B cell (primary cell): ENCODE measurements around the gene STK40. TPM values are rescaled to one million over a fixed set of nuclear protein-coding genes. Genes with fewer than 3 reads are reported as not detected.

ENCODE experiments used
- ATAC-seq: fragments of 200-7000 bp; cut with Tn5 transposase; one replicate; pipeline ENCODE4 v1.10.0; 2021; ENCODE audit warnings: low read depth, mild to moderate bottlenecking, moderate number of reproducible peaks, moderate library complexity
- CTCF ChIA-PET: fragments of 350-600 bp; sonication (Branson Sonifier 250); formaldehyde crosslinking; loops from one replicate; lab custom pipeline; 2021; ENCODE audit warnings: antibody characterized with exemption, inconsistent platforms; lab: Charles Lee
- POLR2A ChIA-PET: fragments of 350-600 bp; sonication (Branson Sonifier 250); formaldehyde crosslinking; loops from one replicate; lab custom pipeline; 2021; ENCODE audit warnings: antibody characterized with exemption; lab: Charles Lee
- DNase-seq: peaks from one replicate; pipeline ENCODE4 v3.0.0; 2013
- H2AFZ ChIP-seq: 2 replicates; pipeline ENCODE4 v1.6.1; 2012; ENCODE audit warnings: mild to moderate bottlenecking, low read depth, low read length; ENCODE audit not compliant: insufficient read depth, poor library complexity, severe bottlenecking
- H3K27ac ChIP-seq, 2 donors: 1 replicate in 1 of 2; 2 replicates in 1 of 2; pipeline ENCODE4 v1.5.1; 2012 to 2013; ENCODE audit warnings: low read length in 2 of 2, mild to moderate bottlenecking in 2 of 2, moderate library complexity in 1 of 2
- H3K27me3 ChIP-seq, 4 experiments: fragments of 200-600 bp in 1 of 4; sonication (generic) in 1 of 4; replicated peaks in 1 of 4; 1 replicate in 2 of 4; 2 replicates in 2 of 4; pipeline versions ENCODE4 v1.6.1 to v1.7.0; 2013 to 2016; ENCODE audit warnings: low read length in 3 of 4, mild to moderate bottlenecking in 2 of 4, mixed read lengths in 1 of 4, moderate library complexity in 1 of 4; ENCODE audit not compliant: insufficient read depth in 4 of 4, control insufficient read depth in 3 of 4; ENCODE audit errors: control extremely low read depth in 1 of 4
- H3K36me3 ChIP-seq, 2 experiments: replicated peaks in 1 of 2; 1 replicate in 1 of 2; 2 replicates in 1 of 2; pipeline versions ENCODE4 v1.6.1 to v1.7.1; 2013; ENCODE audit warnings: low read length in 1 of 2; ENCODE audit not compliant: insufficient read depth in 2 of 2, control insufficient read depth in 1 of 2; ENCODE audit errors: control extremely low read depth in 1 of 2, extremely low read depth in 1 of 2
- H3K4me1 ChIP-seq, 2 donors: fragments of 200-600 bp in 1 of 2; sonication (generic) in 1 of 2; 1 replicate in 1 of 2; 2 replicates in 1 of 2; pipeline versions ENCODE4 v1.5.1 to v1.6.1; 2013 to 2017; ENCODE audit warnings: low read length in 2 of 2; ENCODE audit not compliant: control insufficient read depth in 2 of 2, insufficient read depth in 2 of 2
- H3K4me2 ChIP-seq: replicated peaks from 2 replicates; pipeline ENCODE3; 2012; ENCODE audit warnings: mild to moderate bottlenecking, low read depth, low read length; ENCODE audit not compliant: poor library complexity, severe bottlenecking
- H3K4me3 ChIP-seq, 5 experiments: fragments of 200-600 bp in 1 of 5; sonication (generic) in 1 of 5; 1 replicate in 3 of 5; 2 replicates in 2 of 5; pipeline versions ENCODE4 v1.5.1 to v1.7.0; 2011 to 2016; ENCODE audit warnings: low read length in 4 of 5, mild to moderate bottlenecking in 4 of 5, low read depth in 2 of 5, control low read depth in 1 of 5, moderate library complexity in 1 of 5; ENCODE audit not compliant: insufficient read depth in 1 of 5; ENCODE audit errors: control extremely low read depth in 1 of 5, extremely low read depth in 1 of 5
- H3K79me2 ChIP-seq: fragments of 200-600 bp; sonication (generic); one replicate; pipeline ENCODE4 v1.6.0; 2016; ENCODE audit warnings: low read length; ENCODE audit not compliant: control insufficient read depth, insufficient read depth
- H3K9ac ChIP-seq: fragments of 200-600 bp; sonication (generic); 2 replicates; pipeline ENCODE4 v1.6.1; 2017; ENCODE audit warnings: mild to moderate bottlenecking, low read length, moderate library complexity
- H3K9me3 ChIP-seq, 3 donors: one replicate each; pipeline versions ENCODE4 v1.6.1 to v1.7.1; 2013; ENCODE audit warnings: low read length in 2 of 3; ENCODE audit not compliant: control insufficient read depth in 2 of 3, insufficient read depth in 1 of 3; ENCODE audit errors: control extremely low read depth in 1 of 3
- H4K20me1 ChIP-seq: 2 replicates; pipeline ENCODE4 v1.6.0; 2012; ENCODE audit warnings: mild to moderate bottlenecking, low read length; ENCODE audit not compliant: insufficient read depth, control insufficient read depth, poor library complexity, severe bottlenecking
- H3K27ac Mint-ChIP-seq: one replicate; pipeline ENCODE4 v1.8.0; 2021; ENCODE audit warnings: mixed read lengths
- H3K27me3 Mint-ChIP-seq: one replicate; pipeline ENCODE4 v1.8.0; 2021; ENCODE audit warnings: mixed read lengths
- H3K4me1 Mint-ChIP-seq: one replicate; pipeline ENCODE4 v1.8.0; 2021; ENCODE audit warnings: mixed read lengths
- H3K4me3 Mint-ChIP-seq: one replicate; pipeline ENCODE4 v1.8.0; 2021; ENCODE audit warnings: mixed read lengths
- H3K9me3 Mint-ChIP-seq: one replicate; pipeline ENCODE4 v1.8.0; 2022; ENCODE audit warnings: mixed read lengths; ENCODE audit not compliant: insufficient read depth
- CTCF ChIP-seq: fragments of 200-600 bp; IDR thresholded peaks from one replicate; pipeline ENCODE4 v1.8.0; 2022; ENCODE audit warnings: antibody characterized with exemption, mild to moderate bottlenecking
- EZH2 ChIP-seq: IDR thresholded peaks from 2 replicates; pipeline ENCODE4 v1.6.1; 2012; ENCODE audit warnings: borderline replicate concordance, low read depth, mild to moderate bottlenecking, moderate library complexity, low read length; ENCODE audit not compliant: insufficient read depth, poor library complexity, severe bottlenecking
- WGBS: methylation state at CpG from one replicate; pipeline ENCODE4 v1.1.5; 2013; ENCODE audit warnings: missing lambda C conversion rate; ENCODE audit not compliant: insufficient coverage; 5-methylcytosine and 5-hydroxymethylcytosine counted together
- intact Hi-C: fragments of 100-400 bp; cut with micrococcal nuclease; formaldehyde crosslinking; loops from one replicate; pipeline ENCODE4 v1.10.0; 2022
- polyA plus RNA-seq: library from polyadenylated mRNA; depleted of rRNA; stranded (reverse); fragments of >200 nt; gene quantifications from 2 replicates; pipeline ENCODE4 v1.2.3, GENCODE V29; 2012
- total RNA-seq, 2 donors: library from RNA; stranded (reverse); fragments of 120-200 nt in 1 of 2; gene quantifications; 1 replicate in 1 of 2; 2 replicates in 1 of 2; pipeline versions ENCODE4 v1.2.3 to v1.2.4, GENCODE V29; 2013 to 2022

STK40 gene
- total and polyA plus RNA-seq, 2 donors (not counting 1 experiment from before 2014, with no cell fraction given) = 53.1 to 69.1 TPM

GRCh38 chr1:36306210-36306901 lies 79.4 kb downstream of the STK40 start, which contains the start of gene SH3D21:
Gene SH3D21, plus strand, starts transcription at chr1:36306368. Its CDS starts 53 bp downstream, at chr1:36306421.
- no peaks in the 10 kb centered on the region for H3K79me2 ChIP-seq
- peaks cover 10 to 33% of the 10 kb centered on the region in 2 donors for H3K4me1 ChIP-seq
- peaks cover 14% of the 10 kb centered on the region for H4K20me1 ChIP-seq
- H3K9me3 ChIP-seq = no peaks in the 10 kb centered on the region
- peak within 1 kb of the TSS; percentile 71 for H3K9ac ChIP-seq
- H3K9me3 Mint-ChIP-seq = no peaks in the 10 kb centered on the region
- peak; percentile 23 for ATAC-seq
- CTCF ChIA-PET = interaction anchor here (1.0 to 2.4 kb wide), 8 partner anchors 14 to 118 kb away, joined by 3 to 15 read pairs (median 4); no protein-coding TSS in a partner anchor
- peak within 1 kb of the TSS in 1 of 2 donors; percentile 63 for H3K27ac ChIP-seq
- H3K4me1 Mint-ChIP-seq = peaks cover 29% of the 10 kb centered on the region
- H3K4me2 ChIP-seq = peak within 1 kb of the TSS; percentile 98
- H2AFZ ChIP-seq = peak within 1 kb of the TSS; percentile 93
- DNase-seq = peak; percentile 67
- peak within 1 kb of the TSS; percentile 97 for H3K4me3 Mint-ChIP-seq
- no peak for TF ChIP-seq EZH2
- 6% methylated on average over 59 of the region's 65 CpGs for WGBS
- peak within 1 kb of the TSS; percentile 93 for H3K27ac Mint-ChIP-seq
- peak within 1 kb of the TSS; percentile 9 to 78 (median 68) for H3K4me3 ChIP-seq
- peaks cover 0 to 31% of the 10 kb centered on the region in 2 experiments for H3K36me3 ChIP-seq
- intact Hi-C loops = loop anchor here (1.0 to 5.0 kb wide), 4 partner anchors 17 to 92 kb away; partner anchors contain the start of genes EVA1B and THRAP3
- H3K27me3 Mint-ChIP-seq = no peaks in the 10 kb centered on the region
- no peaks in the 10 kb centered on the region for H3K27me3 ChIP-seq
- POLR2A ChIA-PET = interaction anchor here (0.6 to 1.2 kb wide), 5 partner anchors 16 to 158 kb away, joined by 3 to 7 read pairs (median 4); partner anchors contain the start of genes MRPS15 and OSCP1

DNA sequence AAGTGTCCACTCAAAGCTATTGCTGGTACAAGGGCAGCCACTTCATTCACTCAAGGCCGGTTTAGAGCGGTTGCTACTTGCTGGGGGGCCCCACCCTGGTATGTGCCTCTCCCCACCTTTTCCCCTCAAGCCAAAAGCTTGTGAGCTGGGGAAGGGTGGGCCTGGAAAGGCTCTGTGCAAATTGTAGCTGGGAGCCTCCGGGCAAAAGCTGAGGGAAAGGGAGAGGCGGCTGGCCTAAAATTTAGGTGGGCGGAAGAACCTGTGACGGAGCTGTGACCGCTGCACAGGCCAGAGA lies 79.9 kb downstream of the STK40 start:
- Histone ChIP-seq H3K4me1 (peaks cover 10 to 33% of the 10 kb centered on the region in 2 donors), H3K79me2 (no peaks in the 10 kb centered on the region), H3K9ac (peak overlapping the region; percentile 71), H3K9me3 (no peaks in the 10 kb centered on the region), H3K27ac (no peak overlapping the region), H3K36me3 (peaks cover 1 to 36% of the 10 kb centered on the region in 2 experiments), H3K4me2 (peak overlapping the region; percentile 98), H4K20me1 (peaks cover 14% of the 10 kb centered on the region), H2AFZ (no peak overlapping the region), H3K27me3 (no peaks in the 10 kb centered on the region), H3K4me3 (peak overlapping the region in 1 of 5 experiments; percentile 53)
- no peak for DNase-seq
- 93% methylated on average over 5 of the region's 7 CpGs for WGBS
- ChIA-PET CTCF (interaction anchor here (1.0 to 2.4 kb wide), 5 partner anchors 20 to 84 kb away, joined by 3 to 15 read pairs (median 4); no protein-coding TSS in a partner anchor), POLR2A (interaction anchor here (0.6 to 1.2 kb wide), 4 partner anchors 81 to 158 kb away, joined by 3 to 7 read pairs (median 4); partner anchors contain the start of genes MRPS15 and OSCP1)
- Mint-ChIP-seq H3K9me3 (no peaks in the 10 kb centered on the region), H3K27me3 (no peaks in the 10 kb centered on the region), H3K27ac (no peak overlapping the region), H3K4me3 (peak overlapping the region; percentile 97), H3K4me1 (peaks cover 29% of the 10 kb centered on the region)
- TF ChIP-seq CTCF = no peak
- TF ChIP-seq EZH2 = no peak
- ATAC-seq = no peak
- intact Hi-C loops = loop anchor here (1.0 to 5.0 kb wide), 4 partner anchors 17 to 93 kb away; partner anchors contain the start of genes EVA1B and THRAP3
